Measurements from ENCODE around the gene CHST8.
"Not testable (repeated sequence)": the region's sequence is repeated elsewhere in the genome, so short reads cannot be mapped to it uniquely, and the experiment has no call there.

CHST8 gene

DNA sequence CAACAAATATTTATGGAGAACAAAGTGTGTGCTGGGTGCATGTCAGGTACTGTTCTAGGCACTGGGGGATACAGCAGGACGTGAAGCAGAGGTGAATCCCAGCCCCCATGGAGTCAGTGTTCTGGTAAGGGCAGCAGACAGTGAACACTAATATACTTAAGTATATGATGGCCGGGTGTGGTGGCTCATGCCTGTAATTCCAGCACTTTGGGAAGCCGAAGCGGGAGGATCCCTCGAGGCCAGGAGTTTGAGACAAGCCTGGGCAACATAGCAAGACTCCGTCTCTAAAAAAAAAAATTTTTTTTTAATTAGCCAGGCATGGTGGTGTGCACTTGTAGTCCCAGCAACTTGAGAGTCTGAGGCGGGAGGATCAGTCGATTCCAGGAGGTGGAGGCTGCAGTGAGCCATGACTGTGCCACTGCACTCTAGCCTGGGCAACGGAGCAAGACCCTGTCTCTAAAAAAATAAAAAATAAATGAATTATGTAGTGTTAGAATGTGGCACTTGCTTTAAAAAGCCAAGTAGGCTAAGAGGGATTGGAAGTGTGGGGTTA is 22.6 kb downstream of the CHST8 start:
- no peak for DNase-seq (ENCODE audit: low read depth)

DNA sequence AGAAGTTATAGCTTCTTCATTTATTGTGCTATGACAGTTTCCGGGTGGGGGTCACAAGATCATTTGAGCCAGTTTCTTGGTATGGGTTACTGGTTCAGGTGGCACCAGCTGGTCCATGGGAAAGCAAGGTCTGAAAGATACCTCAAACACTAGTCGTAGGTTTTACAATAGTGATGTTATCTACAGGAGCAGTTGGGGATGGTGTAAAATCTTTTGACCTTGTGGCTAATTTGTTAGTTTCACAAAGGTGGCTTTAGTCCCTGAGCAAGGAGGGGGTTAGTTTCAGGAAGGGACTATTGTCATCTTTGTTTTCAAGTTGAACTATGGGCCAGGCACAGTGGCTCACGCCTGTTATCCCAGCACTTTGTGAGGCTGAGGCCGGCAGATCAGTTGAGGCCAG is 24.6 kb downstream of the CHST8 start:
- no peak for DNase-seq (ENCODE audit: low read depth)

DNA sequence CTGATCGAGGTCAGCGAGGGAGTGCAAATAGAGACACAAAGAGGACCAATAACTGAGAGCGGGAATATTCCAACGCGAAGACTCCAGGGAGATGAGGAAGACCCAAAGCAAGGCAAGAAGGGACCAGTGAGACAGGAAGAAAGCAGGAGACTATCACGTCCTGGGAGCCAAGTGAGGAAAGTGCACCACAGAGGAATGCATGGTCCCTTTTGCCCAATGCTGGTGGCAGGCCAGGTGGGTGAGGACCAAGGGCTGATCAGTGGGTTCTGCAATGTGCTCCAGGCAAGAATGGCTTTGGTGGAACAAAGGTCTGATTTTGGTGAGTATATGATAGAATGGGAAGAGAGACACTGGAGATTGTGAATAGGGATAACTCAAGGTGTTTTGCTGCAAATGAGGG is 25.4 kb downstream of the CHST8 start:
- no peak for DNase-seq (ENCODE audit: low read depth)

DNA sequence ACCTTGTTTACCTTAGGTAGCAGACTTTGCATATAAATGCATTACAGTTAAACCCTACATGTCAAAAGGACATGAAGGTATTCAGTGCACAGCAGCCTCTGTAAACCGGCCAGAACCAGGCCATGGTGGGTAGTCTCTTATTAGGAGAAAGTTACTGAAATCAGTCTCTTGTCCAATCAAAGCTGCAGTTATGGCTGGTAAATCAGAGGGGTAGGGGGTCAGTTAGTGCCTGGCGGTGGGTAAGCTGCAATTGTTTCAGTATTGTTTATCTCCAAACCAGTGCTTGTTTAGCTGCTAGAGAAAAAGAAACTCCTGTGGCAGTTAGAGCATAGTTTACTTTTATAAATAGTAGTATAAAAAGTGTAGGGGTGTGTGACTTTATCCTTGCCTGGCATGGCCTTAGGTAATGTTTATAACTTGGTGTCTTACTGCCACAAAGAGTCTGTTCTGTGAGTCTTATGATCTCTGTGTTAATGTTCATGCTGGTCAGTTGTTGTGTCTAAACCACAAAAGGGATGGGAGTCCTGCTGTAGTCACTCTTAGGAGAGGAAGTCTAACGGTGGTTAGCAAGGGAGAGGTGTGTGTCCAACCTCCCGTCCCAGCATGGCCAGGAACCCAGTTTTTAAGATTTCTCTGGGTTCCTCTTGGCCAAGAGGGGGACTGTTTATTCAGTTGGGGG is 28.0 kb downstream of the CHST8 start:
- no peak for DNase-seq (ENCODE audit: low read depth)

DNA sequence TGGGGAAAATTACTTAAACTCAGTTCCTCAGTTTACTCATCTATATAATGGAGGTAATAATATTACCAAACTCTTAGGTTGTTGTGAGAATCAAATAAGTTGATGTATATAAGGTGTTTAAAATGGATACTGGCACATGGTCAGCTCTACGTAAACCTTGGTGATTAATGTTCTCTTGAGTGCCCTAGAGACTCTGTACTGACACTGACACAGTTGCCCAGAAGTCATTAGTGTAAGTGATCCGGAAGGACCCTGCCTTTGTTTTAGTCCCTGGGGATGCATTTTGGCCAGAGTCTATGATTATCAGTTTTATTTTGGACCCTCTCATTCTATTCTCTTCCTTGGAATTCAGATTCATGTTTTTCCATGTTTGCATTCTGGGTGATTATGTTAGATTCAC is 31.9 kb downstream of the CHST8 start:
- no peak for DNase-seq (ENCODE audit: low read depth)

DNA sequence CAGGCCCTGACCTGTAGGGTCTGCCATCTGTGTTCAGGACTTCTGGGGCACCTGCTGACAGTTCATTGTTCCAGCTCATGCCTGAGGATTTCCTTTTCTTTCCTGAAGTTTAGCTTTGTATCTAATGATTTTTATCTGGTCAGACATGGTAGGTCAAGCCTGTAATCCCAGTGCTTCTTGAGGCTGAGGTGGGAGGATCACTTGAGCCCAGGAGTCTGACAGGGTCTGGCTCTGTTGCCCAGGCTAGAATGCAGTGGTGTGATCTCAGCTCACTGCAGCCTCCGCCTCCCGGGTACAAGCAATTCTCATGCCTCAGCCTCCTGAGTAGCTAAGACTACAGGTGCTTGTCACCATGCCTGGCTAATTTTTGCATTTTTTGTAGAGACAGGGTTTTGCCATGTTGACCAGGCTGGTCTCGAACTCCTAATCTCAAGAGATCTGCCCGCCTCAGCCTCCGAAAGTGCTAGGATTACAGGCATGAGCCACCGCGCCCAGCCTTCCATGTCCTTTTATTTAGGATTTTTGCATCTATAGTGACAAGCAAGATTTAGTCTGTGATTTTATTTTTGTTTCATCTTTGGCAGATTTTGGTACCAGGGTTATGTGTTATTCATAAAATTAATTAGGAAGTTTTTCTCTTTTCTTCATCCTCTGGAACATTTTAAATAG is 33.2 kb downstream of the CHST8 start:
- DNase-seq (ENCODE audit: low read depth), result no peak

DNA sequence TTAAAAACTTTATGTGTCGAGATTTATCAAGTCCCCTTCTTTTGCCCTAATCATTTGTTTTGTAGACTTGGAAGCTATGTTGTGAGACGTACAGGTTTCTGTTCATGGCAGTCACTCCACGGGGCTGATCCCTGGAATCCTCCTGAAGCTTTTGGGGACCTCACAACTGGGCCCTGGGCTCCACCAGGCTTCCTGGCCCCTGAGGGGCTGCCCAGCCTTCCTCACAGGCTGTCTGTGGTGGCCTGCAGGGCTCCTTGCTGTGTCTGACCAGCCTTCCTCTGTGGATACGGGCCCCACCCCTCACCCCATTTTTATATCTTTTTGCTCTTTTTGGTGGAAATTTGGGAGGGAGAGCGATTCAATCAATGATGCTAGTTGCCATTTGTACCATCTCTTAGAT is 38.1 kb downstream of the CHST8 start:
- DNase-seq (ENCODE audit: low read depth), result no peak

DNA sequence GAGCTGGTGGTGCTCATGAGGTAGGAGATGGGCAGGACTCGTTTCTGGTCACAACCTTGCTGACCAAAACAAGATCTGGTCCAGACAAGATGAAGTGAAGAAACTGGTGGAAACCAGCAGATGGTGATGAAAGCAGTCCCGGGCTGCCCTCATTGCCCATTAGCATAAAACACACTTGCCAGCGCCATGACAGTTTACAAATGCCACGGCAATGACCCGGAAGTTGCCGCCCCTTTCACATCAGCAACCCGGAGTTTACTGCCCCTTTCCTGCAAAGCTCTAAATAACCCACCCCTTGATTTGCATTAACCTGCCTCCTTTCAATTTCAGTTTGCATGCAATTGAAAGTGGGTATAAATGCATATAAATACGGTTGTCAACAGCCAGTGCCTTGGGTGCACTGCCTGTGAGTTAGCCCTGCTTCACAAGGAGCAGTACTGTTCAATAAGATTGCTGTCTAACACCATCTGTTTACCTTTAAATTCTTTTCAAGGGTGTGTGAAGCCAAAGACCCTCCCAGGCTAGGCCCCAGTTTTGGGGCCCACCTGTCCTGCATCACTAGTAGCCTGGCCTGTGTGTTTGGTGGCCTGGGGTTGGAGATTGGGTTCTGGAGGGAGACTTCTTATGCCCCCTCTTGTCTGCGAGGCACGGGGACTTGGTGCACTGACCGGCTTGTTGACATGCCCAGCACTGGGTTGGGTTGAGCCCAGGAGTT is 38.8 kb downstream of the CHST8 start:
- no peak for DNase-seq (ENCODE audit: low read depth)

DNA sequence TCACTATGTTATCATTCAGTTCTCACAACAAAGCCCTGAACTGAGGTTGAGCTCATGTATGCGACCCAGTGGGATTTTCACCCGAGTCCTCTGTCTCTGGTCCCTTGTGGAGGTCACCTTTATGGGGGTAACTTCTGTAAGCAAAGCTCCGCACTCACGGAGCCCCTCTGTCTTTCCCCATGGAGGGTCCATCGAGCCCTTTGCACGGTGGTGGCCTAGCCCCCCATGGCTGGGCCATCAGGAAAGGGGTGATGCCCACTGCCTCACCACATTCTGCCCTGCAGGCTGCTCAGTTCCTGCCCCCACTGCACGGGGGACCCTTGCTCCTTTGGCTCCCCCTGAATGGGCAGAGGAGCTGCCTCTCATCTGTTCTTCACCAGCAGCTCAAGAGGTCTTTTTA is 39.6 kb downstream of the CHST8 start:
- DNase-seq (ENCODE audit: low read depth), result no peak

DNA sequence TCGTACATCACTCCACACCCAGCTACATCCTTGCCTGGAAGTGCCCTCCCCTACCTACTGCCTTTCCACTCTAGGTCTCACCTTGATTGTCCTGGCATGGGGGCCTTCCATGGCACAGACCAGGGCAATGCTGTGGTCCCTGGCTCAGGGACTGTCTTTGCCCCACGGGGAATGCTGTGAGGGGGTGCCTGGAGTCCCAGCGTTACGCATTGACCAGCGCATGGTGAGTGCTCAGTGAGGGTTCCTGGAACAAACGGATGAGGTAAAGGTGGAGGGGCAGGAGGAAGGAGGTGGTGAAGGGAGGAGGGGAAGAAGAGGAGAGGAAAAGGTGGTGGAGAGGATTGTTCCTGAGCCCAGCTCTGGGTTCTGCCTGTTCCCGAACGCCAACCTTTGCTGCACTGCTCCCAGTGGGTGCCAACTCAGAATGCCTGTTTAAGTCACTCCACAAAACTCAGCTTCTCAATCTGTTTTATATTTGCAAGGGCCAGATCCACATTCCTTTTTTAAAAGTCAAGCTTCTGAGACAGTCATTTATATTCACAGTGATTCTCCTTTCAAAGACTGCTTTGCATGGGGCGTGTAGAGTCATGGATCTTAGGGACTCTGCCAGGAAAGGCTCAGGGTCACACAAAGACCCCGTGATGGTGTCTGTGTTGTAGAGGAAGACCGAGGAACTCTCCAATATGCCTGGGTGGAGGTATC is 40.8 kb downstream of the CHST8 start:
- no peak for DNase-seq (ENCODE audit: low read depth)

DNA sequence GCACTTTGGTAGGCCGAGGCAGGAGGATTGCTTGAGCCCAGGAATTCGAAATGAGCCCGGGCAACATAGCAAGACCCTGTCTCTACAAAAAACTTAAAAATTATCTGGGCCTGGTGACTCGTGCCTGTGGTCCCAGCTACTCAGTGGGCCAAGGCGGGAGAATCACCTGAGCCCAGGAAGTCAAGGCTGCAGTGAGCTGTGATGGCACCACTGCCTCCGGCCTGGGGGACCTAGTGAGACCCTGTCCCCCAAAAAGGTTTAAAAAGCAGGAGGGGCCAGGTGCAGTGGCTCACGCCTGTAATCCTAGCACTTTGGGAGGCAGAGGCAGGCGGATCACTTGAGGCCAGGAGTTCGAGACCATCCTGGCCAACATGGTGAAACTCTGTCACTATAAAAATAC is 41.6 kb downstream of the CHST8 start:
- DNase-seq (ENCODE audit: low read depth), result not testable (repeated sequence)

DNA sequence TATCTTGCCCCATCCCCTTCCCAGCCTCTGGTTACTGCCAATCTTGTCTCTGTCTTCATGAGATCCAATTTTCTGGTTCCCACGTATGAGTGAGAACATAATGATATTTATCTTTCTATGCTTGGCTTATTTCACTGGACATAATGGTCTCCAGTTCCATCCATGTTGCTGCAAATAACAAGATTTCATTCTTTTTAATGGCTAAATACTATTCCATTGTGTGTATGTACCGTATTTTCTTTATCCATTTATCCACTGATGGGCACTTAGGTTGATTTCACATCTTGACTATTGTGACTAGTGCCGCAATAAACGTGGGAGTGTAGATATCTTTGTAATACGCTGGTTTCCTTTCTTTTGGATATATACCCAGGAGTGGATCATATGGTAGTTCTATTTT is 43.0 kb downstream of the CHST8 start:
- no peak for DNase-seq (ENCODE audit: low read depth)

DNA sequence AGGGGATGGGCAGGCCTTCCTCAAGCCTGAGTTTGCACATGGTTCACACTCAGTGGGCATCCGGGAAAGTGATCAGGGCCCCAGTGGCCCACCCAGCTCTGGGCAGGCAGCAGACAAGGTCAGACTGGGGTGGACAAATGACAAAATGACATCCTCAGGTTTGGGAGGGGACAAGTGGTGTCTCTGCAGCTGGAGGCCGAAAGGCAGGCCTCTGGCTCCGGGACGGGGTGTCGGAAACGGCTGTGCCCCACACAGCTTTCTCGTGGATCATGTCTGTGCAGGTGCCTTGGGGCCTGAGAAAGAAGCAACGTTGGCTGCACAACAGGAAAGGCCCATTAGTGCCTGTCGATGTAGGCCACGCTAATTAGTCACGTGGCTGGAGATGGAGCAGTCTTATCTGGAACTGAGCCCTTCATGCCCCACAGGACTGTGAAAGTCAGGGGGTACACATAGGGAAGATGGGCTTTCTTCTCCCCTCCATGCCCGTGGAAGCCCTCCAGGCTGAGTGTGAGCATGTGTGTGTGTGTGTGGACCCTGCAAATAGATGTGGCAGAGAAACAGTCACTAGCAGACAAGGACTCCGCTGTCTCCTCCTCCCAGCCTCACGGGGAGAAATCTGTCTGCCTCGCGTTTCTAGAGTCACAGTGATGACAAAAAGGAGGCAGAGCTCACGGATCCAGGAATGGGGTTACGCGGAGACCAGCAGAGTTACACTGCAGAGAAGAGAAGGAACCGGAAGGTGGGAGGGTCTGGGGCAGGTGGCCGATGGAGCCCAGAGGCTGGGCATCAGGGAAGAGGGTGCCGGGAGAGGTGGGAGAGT is 44.2 kb downstream of the CHST8 start:
- DNase-seq (ENCODE audit: low read depth), result no peak

DNA sequence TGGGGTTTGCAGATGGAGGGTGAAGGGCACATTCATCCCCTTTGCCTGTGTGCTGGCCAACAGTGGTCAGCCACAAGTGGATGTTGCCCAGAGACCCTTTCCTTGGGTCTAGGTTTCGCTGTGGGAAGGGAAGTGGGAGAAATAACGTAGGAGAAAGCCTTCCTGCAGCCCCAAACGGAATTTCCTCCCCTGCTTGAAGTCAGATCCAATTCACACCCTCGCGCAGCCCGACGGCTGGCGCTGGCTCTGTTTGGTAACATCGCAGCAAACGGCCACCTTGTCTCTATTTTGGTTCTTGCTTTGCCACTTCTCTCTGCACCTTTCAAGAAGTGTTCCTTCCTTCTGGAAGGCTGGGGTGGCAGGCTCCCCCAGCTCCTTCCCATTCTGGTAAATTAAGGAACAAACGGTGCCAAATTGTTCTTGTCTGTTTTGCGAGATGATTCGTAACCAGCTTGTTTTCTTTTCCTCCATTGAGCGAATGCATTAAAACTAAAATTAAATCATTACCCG is 45.4 kb downstream of the CHST8 start:
- DNase-seq (ENCODE audit: low read depth), result no peak

DNA sequence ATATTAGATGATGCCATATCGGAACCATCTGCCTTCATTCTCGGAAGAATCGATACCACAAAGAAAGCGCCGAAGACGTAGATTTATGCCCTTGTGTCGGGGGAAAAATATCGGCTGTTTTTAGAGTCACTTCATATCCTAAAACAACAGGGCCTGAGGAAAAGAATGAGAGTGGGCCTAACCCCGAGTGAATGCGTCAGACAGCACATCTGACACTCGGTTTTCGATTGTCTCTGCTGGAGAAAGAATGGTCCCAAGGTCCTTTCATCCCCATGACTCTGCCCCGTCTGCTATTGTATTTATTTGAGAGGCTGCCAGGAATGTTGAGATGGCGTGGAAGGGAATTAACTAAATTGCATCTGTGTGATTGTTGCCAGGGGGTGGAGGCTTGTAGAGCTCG is 46.1 kb downstream of the CHST8 start:
- no peak for DNase-seq (ENCODE audit: low read depth)

DNA sequence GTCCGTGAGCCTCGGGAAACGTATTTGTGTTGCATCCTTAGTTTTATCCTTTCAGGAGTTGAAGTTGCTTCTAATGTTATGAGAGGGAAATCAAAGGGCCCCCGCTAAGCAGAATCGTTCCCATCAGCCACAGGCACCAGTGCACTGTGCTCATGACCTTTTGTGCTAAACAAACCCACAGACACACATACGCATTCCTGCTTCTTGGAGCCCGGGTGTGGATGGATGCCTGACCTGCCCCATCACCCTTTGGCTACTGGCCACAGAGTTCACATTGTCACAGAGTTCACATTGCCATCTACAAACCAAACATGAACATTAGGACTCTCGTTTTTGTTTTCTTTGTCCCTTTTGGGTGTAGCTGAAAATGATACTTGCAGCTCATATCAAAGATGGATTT is 47.2 kb downstream of the CHST8 start:
- no peak for DNase-seq (ENCODE audit: low read depth)

DNA sequence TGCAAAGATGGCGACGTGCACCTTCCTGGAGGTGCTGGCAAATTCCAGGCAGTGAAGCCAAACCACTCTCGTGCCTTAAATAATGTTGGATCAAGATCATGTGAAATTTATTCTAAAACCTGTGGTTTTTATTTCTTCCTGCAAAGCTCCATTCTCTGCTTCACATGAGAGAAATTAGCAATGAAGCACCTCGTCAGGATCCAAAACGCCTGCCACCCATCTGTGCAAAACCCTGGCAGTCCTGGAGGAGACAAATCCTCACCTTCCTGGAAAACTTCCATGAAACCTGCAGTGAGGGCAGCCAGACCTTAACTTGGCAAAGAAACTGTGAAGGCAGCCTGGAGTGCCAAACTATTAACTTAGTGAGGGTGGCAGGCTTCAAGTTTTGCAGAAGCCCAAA is 47.6 kb downstream of the CHST8 start:
- DNase-seq (ENCODE audit: low read depth), result no peak

DNA sequence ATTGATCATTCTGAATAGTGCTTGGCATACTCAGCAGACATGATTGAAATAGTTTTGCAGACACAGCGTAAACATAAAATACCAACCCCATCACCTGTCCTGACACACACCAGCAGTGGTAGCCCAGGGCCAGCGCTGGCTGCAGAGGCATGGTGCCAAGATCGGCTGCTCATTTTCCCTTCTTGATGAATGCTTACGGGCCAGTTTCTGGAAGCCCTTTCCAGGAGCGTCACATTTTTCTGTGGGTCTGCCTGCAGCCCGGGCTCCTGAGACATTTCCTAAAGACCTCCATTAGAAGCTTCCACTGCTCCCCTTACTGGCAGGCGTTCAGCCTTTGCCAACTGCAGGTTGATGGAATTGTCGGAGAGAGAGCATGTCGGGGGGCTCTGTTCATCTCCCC is 48.6 kb downstream of the CHST8 start:
- no peak for DNase-seq (ENCODE audit: low read depth)

DNA sequence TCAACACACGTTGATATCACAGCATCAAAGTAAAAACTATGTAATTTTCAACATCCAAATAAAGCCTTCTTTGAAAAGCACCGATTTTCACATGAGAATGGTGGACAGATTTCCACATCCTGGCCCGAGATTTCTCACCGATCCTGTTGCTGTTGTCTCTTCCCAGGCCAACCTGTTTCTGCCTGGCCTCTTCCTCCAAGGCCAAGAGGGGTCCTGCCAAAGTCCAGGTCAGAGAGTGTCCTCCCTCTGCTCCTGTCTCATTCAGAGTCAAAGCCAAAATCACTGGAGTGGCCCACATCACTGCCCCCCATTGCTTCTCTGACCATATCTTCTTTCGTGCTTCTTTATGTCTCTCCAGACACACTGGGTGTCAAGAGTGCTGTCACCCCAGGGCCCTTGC is 49.5 kb downstream of the CHST8 start:
- DNase-seq (ENCODE audit: low read depth), result no peak

DNA sequence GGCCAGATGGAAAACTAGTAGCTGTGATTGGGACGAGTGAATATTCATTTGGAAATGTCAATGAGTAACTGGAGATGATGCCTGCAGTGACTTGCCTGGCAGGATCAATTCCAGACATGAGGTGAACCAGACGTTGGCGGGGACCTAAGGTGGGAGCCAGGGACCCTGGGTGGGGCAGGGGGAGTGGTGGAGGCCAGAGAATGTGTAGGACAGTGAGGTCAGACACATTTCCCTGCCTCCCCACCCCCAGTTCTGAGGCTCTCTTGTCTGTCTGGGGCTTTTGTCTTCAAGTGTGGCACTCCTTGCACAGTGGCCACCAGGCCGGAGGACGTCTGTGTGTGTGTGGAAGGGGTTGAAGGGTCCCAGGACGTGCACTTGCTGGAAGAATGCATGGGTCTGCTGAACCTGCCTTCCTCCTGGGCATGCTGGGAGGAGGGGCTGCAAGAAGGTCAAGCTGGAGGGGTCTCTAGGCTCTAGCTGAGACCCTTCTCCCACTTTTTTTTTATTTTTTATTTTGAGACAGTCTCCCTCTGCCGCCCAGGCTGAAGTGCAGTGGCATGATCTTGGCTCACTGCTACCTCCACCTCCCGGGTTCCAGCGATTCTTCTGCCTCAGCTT is 51.6 kb downstream of the CHST8 start:
- DNase-seq (ENCODE audit: low read depth), result no peak
